Effector CD4-positive, alpha-beta T cell (primary cell): ENCODE data around the gene NDRG2.
"Not testable (repeated sequence)": the region's sequence is repeated elsewhere in the genome, so short reads cannot be mapped to it uniquely, and the experiment has no call there.

ENCODE experiments used
- DNase-seq: peaks from one replicate; pipeline ENCODE4 v3.0.0-alpha.2; 2020

NDRG2 gene

GRCh38 chr14:21055432-21056117 lies 30.7 kb upstream of the NDRG2 start:
- DNase-seq: no peak

GRCh38 chr14:21054768-21055145 lies 29.9 kb upstream of the NDRG2 start:
- DNase-seq: no peak

DNA sequence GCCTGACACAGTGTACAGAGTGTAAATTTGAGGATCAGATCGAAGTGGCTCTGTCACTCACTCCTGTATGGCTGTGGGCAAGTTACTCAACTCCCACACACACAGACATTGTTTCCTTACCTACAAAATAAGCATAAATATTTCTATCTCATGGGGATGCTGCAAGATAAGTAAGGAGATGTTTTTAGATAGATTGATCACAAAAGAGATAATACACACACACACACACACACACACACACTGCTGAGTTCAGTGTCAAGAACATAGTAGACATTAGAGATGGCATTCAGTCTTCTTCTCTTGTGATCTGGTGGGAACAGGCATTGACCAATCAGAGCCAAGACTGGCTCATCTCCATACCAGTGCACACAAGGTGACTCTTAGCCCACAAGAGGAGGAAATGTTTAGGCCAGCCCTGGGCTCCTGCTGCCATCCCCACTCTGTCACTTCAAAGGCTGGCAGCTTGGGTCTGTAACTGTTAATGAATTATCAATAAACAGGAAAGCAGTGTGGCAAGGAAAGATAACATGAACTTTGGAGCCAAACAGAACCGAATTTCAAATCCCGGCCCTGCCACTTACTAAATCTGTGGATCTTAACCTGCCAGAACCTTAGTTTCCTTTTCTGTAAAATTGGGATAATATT lies 29.4 kb upstream of the NDRG2 start:
- DNase-seq: no peak

GRCh38 chr14:21053184-21054122 lies 28.6 kb upstream of the NDRG2 start:
- no peak for DNase-seq

DNA sequence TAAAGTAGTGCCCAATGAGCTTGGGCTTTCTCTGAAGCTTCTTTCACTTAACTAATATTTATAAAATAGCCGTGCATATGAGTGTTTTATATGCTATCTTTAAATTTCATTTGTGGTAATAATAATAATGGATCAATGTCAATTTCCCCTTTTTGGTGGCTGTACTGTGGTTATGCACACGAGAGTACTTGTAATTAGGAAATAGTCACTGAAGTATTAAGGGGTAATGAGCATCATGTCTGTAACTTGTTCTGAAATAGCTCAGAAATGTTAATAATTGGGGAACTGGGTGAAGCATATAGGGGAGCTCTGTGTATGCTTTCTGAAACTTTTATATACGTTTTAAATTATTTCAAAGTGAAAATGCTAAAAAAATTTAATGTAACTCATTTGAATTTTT lies 25.7 kb upstream of the NDRG2 start:
- no peak for DNase-seq

GRCh38 chr14:21049271-21049673 lies 24.4 kb upstream of the NDRG2 start:
- DNase-seq: no peak

DNA sequence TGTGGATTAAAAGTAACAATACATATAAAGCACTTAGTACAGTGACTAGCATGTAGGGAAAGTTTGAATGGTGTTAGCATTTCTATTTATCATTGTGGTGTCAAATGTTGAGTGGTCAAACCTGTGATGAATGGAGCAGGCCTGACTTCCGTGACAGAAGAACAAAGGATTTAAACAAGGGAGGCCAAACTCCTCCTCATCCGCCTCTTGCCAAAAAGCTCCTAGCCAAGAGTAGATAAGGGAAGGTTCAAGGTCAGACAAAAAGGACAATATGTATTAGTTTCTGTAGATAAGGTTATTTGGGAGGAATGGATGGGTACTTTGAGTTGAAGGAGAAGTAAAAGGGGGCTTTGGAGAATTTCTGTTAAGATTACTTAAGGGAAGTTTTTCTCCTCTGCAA lies 23.8 kb upstream of the NDRG2 start:
- DNase-seq: no peak

- DNase-seq: no peak
These were observed 22.5 kb upstream of the NDRG2 start for GRCh38 chr14:21047378-21047781.

DNA sequence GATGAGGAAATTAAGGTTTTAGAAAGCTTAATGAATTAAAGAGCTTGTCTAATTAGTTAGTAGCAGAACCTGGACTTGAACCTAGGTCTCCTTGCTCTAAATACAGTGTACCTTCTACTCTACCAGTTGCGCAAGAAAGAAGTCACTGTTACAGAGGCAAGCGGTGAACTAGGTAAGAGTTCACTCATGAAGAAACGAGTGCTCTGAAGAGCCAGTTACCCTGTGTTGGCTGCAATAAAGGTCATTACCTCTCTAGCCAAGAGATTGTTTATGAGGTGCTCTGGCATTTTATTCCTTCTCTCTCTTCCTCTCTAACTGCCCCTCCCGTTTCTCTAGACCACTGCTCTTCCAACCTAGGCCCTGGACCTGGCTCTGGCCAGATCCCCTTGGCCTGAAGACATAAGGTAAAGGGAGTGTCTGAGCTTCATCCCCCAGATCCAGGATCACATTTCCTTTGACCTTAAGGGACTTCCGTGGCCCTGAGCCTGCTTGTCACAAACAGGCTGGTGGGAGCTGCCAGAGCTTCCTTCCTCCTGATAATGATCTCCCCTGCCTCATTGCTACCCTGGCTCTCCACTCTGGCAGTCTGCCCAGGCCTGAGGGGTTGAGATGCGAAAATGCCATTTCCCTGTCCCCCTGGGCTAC lies 19.2 kb upstream of the NDRG2 start:
- DNase-seq: no peak

GRCh38 chr14:21043387-21043973 lies 18.6 kb upstream of the NDRG2 start:
- no peak for DNase-seq

DNA sequence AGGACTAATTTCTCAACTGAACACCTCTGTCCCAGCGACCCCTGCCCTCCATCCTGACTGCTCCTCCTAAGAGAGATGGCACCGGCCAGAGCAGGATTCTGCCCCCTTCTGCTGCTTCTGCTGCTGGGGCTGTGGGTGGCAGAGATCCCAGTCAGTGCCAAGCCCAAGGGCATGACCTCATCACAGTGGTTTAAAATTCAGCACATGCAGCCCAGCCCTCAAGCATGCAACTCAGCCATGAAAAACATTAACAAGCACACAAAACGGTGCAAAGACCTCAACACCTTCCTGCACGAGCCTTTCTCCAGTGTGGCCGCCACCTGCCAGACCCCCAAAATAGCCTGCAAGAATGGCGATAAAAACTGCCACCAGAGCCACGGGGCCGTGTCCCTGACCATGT lies 18.1 kb upstream of the NDRG2 start:
- DNase-seq: no peak

GRCh38 chr14:21041676-21042433 lies 17.0 kb upstream of the NDRG2 start, which contains the start of gene RNASE7:
RNASE7 (plus strand) TSS chr14:21042362; CDS start chr14:21042993, 631 bp downstream.
- no peak for DNase-seq

DNA sequence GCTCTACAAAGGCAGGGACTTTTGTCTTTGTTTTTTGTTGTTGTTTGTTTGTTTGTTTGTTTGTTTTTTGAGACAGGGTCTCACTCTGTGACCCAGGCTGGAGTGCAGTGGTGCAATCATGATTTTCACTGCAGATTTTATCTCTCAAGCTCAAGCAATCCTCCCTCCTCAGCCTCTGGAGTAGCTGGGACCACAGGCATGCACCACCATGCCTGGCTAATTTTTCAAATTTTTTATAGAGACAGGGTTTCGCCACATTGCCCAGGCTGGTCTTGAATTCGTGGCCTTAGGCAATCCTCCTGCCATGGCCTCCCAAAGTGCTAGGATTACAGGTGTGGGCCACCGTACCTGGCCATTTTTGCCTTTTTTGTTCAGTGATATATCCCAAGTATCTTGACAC lies 16.1 kb upstream of the NDRG2 start:
- DNase-seq: not testable (repeated sequence)

DNA sequence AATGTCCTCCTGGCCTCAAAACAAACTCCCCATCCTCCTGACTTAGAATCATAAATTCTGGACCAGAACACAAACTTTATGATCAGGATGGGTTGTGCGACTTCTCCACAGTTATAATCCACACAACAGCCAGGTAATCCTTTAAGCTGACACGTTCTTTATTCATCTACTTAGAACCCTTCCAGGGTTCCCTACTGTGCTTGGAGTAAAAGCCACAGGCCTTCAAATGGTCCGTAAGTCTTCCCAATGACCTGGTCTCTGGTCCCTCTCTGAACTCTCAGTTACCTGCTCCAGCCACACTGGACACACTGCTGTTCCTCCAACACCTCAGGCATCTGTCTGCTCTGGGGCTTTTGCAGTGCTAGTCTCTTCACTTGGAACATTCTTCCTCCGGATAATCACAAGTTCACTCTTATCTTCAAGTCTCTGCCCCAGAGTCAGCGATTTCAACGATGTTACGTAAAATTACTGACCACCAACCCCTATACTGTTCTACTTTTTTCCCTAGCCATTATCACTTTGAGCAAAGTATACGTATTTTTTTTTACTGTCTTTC lies 15.6 kb upstream of the NDRG2 start:
- no peak for DNase-seq

- DNase-seq: no peak
These were observed 14.9 kb upstream of the NDRG2 start for GRCh38 chr14:21039585-21040369.

GRCh38 chr14:21038441-21039422 lies 13.9 kb upstream of the NDRG2 start:
- no peak for DNase-seq

- no peak for DNase-seq
These were observed 12.3 kb upstream of the NDRG2 start for GRCh38 chr14:21037156-21037555.

DNA sequence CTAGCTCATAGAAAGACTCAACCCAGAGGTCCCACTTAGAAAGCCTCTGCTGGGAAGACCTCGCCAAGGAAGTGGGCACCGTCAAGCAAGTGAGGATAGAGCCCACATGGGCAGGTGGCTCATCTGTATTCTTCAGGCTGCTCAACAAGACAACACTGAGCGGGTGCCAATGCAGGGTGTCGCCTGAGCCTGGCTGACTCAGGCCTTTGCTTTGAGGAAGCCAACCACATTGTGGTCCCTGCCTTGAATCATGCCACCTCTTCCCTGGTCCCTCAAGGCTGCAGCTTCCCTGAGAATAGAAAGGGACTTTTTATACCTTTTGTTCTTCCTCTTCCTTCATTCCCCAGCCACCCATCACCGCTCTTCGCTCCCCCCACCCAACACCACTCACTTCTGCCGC lies 11.9 kb upstream of the NDRG2 start:
- no peak for DNase-seq

- DNase-seq: no peak
These were observed 9.8 kb upstream of the NDRG2 start, which contains the start of gene RNASE13 for GRCh38 chr14:21034707-21035106. RNASE13 (minus strand) TSS chr14:21034807; CDS start chr14:21034288, 519 bp downstream.
